HG03095 (cell line): ENCODE results near the gene RBM47.

Experiments
- ATAC-seq: cut with Tn5 transposase; IDR thresholded peaks from one replicate; pipeline ENCODE4 v1.9.1; 2021; ENCODE audit warnings: moderate library complexity; ENCODE audit not compliant: unreplicated experiment

Gene RBM47

GRCh38 chr4:40592034-40592433 is 37.6 kb downstream of the RBM47 start:
- ATAC-seq = no peak

DNA sequence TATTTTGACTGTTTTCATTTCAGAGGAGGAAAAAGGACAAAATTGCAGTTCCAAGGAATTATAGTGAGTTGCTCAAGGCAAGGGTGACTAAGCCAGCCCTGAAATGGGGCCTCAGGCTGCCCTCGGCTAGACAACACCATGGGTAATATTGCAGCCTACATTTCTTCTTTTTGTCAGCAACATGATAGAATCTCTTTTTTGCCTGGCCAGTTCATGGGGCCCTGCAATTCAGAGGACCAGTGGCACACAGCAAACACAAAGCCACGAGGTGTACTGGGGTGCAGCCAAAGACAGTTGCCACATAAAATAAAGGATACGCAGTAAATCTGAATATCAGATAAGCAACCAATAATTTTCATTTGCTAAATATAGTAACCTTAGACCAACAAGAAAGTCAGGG is 41.8 kb downstream of the RBM47 start:
- ATAC-seq = no peak

- no peak for ATAC-seq
These were observed 42.3 kb downstream of the RBM47 start for GRCh38 chr4:40587351-40587750.

- ATAC-seq = no peak
These were observed 42.9 kb downstream of the RBM47 start for GRCh38 chr4:40586729-40587128.

DNA sequence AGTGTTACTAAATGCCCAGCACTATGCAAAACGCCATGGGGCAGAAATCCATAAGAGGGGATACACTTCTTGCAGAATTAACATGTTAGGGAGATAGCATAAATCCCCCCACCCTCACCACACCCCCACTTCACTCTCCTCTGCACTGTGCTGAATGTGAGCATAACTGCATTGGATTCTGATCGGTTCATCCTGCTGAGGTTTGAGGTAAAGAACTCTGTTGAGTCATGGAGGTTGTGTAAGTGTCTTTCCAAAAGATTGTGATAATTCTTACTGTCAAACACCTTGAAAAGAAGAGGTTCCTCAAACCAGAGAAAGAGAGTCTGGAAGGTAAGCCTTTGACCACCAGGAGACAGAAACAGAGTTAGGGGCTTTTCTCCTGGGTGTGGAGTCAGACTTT is 43.6 kb downstream of the RBM47 start:
- no peak for ATAC-seq

DNA sequence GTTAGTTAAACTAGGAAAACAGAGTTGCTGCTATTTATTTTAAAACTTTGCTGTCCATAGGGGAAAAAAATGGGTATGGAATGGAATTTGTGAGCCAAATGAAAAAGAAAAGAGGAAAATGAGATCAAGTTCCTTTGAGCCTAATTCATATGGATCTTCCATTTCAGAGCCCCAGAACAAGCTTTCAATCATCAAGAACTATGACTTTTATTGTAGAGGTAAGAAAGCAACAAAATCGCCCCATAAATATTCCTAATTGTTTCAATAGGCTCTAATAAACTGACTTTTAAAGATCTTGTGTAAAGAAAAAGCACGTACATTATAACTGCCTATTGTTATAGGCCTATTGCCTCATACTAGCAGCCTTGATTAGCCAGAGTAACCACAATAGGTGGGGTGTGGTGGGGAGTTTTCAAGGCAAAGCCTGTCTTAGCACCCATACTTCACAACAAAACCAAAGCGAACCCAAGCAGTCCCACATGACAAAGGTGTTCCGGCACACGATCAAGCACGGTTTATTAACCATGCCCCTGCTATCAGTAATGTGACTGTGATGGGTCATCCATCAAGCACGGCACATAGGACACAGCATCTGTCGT is 44.4 kb downstream of the RBM47 start:
- ATAC-seq = no peak

DNA sequence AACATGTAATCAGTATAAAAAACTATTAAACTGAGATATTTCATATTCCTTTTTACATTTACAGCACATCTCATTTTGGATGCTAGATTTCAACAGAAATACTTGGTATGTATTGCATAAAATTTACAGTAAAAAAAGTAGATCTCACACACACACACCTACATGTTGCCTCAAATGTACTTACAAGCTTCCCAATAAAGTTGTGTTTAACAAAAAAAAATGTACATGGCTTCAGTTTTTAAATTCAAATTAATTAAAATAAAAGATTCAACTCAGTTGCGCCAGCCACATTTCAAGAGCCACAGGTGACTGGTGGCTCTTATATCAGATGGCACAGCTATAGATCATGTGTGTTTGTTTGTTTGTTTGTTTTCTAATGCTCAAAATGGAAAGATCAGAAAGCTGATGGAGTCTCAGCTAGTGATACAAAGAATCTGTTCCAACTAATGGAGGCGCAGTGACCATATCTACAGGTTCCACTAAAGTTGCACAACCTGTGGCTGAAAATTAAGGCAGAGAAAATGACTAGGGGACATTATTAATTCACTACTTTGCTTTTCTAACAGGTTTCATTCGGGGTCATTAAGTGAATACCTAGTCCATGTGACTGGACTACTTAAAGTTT is 45.0 kb downstream of the RBM47 start:
- no peak for ATAC-seq

DNA sequence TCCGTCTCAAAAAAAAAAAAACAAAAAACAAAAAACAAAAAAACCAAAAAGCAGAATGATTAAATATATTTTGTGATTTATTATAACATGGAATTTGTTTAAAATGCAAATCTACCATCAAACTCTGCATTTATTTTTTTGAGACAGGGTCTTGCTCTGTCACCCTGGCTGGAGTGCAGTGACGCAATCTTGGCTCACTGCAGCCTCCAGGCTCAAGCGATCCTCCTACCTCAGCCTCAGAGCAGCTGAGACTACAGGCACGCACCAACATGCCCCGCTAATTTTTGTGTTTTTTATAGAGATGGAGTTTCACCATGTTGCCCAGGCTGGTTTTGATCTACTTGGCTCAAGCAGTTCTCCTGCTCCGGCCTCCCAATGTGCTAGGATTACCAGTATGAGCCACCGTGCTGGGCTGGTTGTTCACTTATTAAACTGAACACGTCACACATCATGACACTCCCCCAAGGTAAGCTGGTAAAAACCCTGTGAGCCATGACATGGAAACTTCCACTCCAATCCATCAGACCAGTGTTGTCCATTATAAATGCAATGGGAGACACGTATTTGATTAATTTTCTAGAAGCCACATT is 45.7 kb downstream of the RBM47 start:
- no peak for ATAC-seq

DNA sequence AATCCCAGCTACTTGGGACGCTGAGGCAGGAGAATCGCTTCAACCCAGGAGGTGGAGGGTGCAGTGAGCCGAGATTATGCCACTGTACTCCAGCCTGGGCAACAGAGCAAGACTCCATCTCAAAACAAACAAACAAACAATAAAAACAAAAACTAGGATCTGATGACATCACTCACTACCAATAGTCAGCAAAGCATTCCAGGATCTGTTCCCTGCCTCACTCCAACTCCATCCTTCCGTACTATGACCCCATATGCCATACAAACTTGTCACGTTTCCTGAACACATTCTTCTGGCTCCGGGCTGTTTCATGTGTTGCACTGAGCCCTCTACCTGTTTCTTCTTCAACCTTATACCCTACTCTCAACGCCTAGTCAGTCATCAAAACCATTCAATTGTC is 47.3 kb downstream of the RBM47 start:
- no peak for ATAC-seq

GRCh38 chr4:40581254-40582140 is 48.2 kb downstream of the RBM47 start:
- no peak for ATAC-seq

DNA sequence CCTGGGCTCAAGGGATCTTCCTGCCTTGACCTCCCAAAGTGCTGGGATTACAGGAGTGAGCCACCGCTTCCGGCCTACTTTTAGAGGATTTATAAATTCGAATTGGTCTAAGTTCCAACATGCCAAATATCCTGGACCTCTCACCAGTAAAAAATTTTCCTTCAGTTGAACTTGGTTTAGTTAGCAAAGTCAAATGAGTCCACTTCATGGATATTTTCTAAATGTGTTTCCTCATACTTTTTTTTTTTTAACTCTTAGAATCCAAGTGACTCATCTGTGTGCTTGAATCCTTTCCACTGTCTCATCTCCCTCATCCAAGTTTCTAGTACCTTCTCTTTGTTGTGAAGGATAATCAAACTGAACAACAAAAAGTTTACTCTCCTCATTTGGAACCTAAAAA is 49.7 kb downstream of the RBM47 start:
- no peak for ATAC-seq

GRCh38 chr4:40577588-40578253 is 51.9 kb downstream of the RBM47 start:
- ATAC-seq = no peak

DNA sequence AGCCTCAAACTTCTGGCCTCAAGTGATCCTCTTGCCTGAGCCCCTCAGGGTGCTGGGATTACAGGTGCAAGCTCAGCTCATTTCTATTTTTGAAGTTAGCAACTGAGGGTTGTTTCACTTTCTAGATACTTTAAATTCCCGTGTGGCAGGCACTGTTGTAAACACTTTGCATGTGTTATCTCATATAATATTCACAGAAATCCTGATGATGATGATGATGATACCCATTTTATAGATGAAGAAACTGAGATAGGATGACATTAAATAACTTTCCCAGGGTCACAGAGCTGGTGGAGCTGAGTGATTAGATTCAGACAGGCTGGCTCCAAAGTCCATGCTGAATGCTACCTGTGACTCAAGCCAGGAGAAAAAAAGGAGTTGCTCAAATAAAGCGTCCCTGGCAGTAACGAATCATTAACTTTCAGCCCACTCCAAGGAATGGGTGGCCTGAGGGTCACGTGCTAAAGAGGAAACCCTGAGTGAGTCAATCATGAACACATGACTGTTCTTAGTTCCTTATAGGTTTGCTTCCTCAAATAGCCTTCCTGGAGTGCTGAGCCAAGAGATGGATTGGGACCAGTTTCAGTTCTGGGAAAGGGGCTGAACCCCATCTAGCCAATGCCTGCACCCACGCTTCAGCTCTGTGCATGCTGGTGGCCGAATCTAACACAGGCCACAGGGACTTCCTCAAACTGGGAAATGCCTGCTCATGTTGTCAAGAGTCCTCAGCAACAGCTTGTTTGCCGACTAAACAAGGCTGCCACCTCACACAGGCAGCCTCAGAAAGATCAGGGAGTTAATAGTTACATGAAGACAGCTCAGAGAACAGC is 52.8 kb downstream of the RBM47 start:
- ATAC-seq = peak; percentile 57

GRCh38 chr4:40575846-40576245 is 53.8 kb downstream of the RBM47 start:
- no peak for ATAC-seq

DNA sequence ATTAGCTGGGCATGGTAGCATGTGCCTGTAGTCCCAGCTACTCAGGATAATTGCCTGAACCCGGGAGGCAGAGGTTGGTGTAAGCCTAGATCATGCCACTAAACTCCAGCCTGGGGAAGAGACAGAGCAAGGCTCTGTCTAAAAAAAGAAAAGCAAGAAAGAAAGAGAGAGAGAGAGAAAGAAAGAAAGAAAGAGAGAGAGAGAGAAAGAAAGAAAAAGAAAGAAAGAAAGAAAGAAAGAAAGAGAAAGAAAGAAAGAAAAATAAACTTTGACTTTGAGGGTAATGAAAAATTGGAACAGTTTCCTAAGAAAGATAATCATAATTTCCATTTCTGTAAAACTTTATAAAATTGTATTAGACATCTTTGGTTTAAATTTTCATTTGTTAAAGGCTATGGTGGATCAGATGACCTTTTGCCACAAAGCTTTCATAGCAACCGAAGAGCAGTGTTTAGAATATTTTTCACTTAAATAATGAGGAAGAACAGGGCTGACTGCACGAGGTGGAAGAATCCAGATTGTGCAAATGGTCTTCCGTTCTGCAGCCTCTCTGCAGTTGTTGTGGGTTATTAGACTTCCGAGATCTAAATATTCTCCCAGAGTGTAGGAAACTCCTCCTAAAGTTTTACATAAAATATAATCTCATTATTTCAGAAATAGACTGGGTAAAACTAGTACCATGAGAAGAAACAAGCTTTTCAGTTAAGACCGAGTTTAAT is 55.9 kb downstream of the RBM47 start:
- no peak for ATAC-seq

DNA sequence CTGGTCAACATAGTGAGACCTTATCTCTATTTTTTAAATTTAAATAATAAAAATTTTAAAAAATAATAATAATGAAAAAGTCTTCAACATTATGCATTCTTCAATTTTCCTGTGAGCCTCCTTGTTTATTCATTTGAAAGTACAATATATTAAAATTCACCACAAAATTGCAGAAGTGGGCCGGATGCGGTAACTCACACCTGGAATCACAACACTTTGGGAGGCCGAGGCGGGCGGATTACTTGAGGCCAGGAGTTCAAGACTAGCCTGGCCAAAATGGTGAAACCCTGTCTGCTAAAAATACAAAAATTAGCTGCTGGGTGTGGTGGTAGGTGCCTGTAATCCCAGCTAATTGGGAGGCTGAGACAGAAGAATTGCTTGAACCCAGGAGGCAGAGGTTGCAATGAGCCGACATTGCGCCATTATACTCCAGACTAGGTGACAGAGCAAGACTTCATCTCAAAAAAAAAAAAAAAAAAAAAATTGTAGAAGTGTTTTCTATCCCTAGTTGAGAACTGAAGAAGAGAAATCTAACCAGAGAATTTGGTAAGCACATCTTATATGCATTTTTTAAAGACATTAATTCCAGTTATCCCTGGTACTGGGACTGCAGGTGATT is 56.9 kb downstream of the RBM47 start:
- ATAC-seq = no peak

GRCh38 chr4:40571208-40571607 is 58.5 kb downstream of the RBM47 start:
- ATAC-seq = no peak

GRCh38 chr4:40570348-40571077 is 59.2 kb downstream of the RBM47 start:
- no peak for ATAC-seq
